GM12865 (cell line): ENCODE data around the gene PHLPP2.

Experiments used
- DNase-seq: peaks from one replicate; pipeline ENCODE4 v3.0.0; 2010; ENCODE audit warnings: low read depth
- H3K4me3 ChIP-seq: 2 replicates; pipeline ENCODE4 v1.5.1; 2011; ENCODE audit warnings: mild to moderate bottlenecking, low read depth, low read length, control low read depth
- TF ChIP-seq, protein P1 (sequence below): IDR thresholded peaks from 2 replicates; pipeline ENCODE4 v1.5.1; 2011; ENCODE audit warnings: low read length, control low read depth, low read depth, inconsistent platforms; ENCODE audit not compliant: insufficient read depth; ENCODE audit errors: missing control alignments

The PHLPP2 gene, protein sequence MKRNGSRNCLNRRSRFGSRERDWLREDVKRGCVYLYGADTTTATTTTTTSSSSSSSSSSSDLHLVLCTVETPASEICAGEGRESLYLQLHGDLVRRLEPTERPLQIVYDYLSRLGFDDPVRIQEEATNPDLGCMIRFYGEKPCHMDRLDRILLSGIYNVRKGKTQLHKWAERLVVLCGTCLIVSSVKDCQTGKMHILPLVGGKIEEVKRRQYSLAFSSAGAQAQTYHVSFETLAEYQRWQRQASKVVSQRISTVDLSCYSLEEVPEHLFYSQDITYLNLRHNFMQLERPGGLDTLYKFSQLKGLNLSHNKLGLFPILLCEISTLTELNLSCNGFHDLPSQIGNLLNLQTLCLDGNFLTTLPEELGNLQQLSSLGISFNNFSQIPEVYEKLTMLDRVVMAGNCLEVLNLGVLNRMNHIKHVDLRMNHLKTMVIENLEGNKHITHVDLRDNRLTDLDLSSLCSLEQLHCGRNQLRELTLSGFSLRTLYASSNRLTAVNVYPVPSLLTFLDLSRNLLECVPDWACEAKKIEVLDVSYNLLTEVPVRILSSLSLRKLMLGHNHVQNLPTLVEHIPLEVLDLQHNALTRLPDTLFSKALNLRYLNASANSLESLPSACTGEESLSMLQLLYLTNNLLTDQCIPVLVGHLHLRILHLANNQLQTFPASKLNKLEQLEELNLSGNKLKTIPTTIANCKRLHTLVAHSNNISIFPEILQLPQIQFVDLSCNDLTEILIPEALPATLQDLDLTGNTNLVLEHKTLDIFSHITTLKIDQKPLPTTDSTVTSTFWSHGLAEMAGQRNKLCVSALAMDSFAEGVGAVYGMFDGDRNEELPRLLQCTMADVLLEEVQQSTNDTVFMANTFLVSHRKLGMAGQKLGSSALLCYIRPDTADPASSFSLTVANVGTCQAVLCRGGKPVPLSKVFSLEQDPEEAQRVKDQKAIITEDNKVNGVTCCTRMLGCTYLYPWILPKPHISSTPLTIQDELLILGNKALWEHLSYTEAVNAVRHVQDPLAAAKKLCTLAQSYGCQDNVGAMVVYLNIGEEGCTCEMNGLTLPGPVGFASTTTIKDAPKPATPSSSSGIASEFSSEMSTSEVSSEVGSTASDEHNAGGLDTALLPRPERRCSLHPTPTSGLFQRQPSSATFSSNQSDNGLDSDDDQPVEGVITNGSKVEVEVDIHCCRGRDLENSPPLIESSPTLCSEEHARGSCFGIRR (N-terminal part only)

GRCh38 chr16:71724320-71724751 is at the start of gene PHLPP2:
PHLPP2 (minus strand) TSS chr16:71724701; CDS start chr16:71714795, 9,906 bp downstream.
- peak within 1 kb of the TSS; percentile 97 for H3K4me3 ChIP-seq
- TF ChIP-seq, protein P1, sequence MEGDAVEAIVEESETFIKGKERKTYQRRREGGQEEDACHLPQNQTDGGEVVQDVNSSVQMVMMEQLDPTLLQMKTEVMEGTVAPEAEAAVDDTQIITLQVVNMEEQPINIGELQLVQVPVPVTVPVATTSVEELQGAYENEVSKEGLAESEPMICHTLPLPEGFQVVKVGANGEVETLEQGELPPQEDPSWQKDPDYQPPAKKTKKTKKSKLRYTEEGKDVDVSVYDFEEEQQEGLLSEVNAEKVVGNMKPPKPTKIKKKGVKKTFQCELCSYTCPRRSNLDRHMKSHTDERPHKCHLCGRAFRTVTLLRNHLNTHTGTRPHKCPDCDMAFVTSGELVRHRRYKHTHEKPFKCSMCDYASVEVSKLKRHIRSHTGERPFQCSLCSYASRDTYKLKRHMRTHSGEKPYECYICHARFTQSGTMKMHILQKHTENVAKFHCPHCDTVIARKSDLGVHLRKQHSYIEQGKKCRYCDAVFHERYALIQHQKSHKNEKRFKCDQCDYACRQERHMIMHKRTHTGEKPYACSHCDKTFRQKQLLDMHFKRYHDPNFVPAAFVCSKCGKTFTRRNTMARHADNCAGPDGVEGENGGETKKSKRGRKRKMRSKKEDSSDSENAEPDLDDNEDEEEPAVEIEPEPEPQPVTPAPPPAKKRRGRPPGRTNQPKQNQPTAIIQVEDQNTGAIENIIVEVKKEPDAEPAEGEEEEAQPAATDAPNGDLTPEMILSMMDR: no peak

GRCh38 chr16:71771571-71771970 is 47.1 kb upstream of the PHLPP2 start:
- TF ChIP-seq, protein P1: no peak
- no peak overlapping the region for H3K4me3 ChIP-seq
- DNase-seq: no peak

More at GRCh38 chr16:71724320-71724751, at the start of gene PHLPP2:
- no peak for DNase-seq

DNA sequence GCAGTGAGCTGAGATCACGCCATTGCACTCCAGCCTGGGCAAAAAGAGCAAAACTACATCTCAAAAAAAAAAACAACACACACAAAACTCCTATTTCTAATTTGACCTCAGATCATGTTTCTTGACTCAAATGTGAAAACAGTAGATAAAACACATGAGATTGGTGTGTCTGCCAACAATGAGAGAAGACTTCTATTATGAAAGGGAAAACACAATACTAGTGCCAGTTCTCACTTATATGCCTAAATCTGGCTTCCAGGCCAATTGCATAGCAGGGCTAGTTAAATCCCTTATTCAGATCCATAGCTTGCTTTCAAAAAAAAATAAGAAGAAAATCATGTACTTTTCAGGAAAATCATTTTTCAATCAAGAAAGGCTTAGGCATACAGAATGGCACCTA is 44.7 kb upstream of the PHLPP2 start:
- no peak for DNase-seq
- TF ChIP-seq, protein P1: no peak
- H3K4me3 ChIP-seq: no peak overlapping the region

- no peak overlapping the region for H3K4me3 ChIP-seq
- DNase-seq: no peak
- TF ChIP-seq, protein P1: no peak
Observed at GRCh38 chr16:71767060-71767900, 42.8 kb upstream of the PHLPP2 start.

DNA sequence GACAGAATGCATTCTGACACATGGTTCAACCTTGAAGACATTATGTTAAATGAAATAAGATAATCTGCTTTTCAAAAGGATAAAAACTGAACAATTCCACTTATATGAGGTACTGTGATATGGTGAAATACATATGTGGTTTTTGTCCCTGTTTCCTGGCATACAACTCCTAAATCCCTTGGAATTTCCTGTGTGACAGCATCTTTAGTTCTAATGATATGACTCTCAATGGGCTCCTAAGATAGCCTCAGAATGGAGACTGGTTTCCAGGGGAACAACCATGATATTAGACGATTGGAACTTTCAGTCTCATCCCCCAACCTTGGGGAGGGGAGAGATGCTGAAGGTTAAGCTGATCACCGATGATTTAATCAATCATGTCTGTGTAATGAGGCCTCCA is 37.7 kb upstream of the PHLPP2 start:
- no peak overlapping the region for H3K4me3 ChIP-seq
- DNase-seq: no peak
- TF ChIP-seq, protein P1: no peak

GRCh38 chr16:71761097-71761496 is 36.6 kb upstream of the PHLPP2 start:
- no peak for DNase-seq
- TF ChIP-seq, protein P1: no peak
- H3K4me3 ChIP-seq: no peak overlapping the region
